PFSK-1 (cell line): ENCODE measurements around the gene PTPRO.

ENCODE experiments used
- FOXP2 ChIP-seq: optimal IDR thresholded peaks from 2 replicates; pipeline ENCODE3; 2011; ENCODE audit warnings: borderline replicate concordance, control low read depth, inconsistent platforms; ENCODE audit not compliant: insufficient read depth; ENCODE audit errors: extremely low read length, extremely low read depth
- POLR2AphosphoS5 ChIP-seq: IDR thresholded peaks from 2 replicates; pipeline ENCODE4 v1.6.1; 2012; ENCODE audit warnings: low read depth, mild to moderate bottlenecking, control low read depth, low read length, moderate library complexity
- REST ChIP-seq, 2 experiments: IDR thresholded peaks; 2 replicates each; pipeline versions ENCODE4 v1.6.1 to v1.8.0; 2011 to 2012; ENCODE audit warnings: low read depth in 2 of 2, low read length in 2 of 2, control low read depth in 1 of 2, inconsistent platforms in 1 of 2, mild to moderate bottlenecking in 1 of 2, moderate library complexity in 1 of 2; ENCODE audit not compliant: insufficient read depth in 1 of 2
- SIN3A ChIP-seq: IDR thresholded peaks from 2 replicates; pipeline ENCODE4 v1.6.1; 2012; ENCODE audit warnings: mild to moderate bottlenecking, low read length, moderate library complexity, borderline replicate concordance; ENCODE audit not compliant: insufficient read depth
- TAF1 ChIP-seq: IDR thresholded peaks from 2 replicates; pipeline ENCODE4 v1.6.1; 2012; ENCODE audit warnings: low read length, control low read depth, borderline replicate concordance; ENCODE audit not compliant: insufficient read depth

PTPRO gene

DNA sequence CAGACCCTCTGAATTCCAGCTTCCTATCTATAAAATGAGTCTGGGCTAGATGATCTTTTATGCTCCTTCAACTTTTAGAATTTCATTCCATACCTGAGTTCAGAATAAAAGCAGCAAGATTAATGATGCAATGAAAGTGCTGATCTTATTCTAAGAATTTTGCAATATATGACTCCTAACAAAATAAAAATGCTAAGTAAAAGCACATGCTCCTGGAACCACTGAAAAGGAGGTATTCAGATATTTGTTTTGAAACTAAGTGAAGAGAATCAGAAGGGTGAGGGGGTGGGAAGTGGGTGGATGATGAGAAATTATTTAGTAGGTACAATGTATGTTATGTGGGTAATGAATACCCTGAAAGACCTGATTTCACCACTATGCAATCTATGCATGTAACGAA, 216.6 kb downstream of the PTPRO start:
- TF ChIP-seq REST (IDR thresholded peaks at IDR 0.05; ENCODE audit: insufficient read depth in 1 of 2, low read depth in 2 of 2, low read length in 2 of 2) (no peak), POLR2AphosphoS5 (no peak), TAF1 (no peak)

DNA sequence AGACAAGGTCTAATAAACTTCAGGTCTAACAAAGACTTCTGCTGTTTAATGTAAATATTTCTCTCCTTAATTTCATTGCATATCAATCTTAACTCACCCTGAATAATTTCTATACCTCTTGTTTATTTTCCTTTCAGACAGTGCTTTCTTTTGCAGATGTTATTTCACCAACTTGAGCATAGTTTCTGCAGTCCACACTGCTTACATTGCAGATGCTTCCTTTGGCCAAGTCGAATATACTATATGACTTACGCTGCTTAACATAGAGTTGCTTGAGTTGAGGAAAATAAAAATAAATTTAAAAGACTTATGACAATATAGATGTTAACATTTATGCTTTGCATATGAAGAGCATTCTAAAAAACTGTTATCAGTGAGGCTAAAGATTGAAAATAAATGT, 217.7 kb downstream of the PTPRO start:
- TF ChIP-seq FOXP2 (no peak), TAF1 (no peak), SIN3A (no peak), POLR2AphosphoS5 (no peak), REST (IDR thresholded peaks at IDR 0.05; ENCODE audit: insufficient read depth in 1 of 2, low read depth in 2 of 2, low read length in 2 of 2) (no peak)

- no peak for TF ChIP-seq FOXP2
- no peak for TF ChIP-seq SIN3A
- no peak for TF ChIP-seq REST (IDR thresholded peaks at IDR 0.05; ENCODE audit: insufficient read depth in 1 of 2, low read depth in 2 of 2, low read length in 2 of 2)
- TF ChIP-seq POLR2AphosphoS5: no peak
- TF ChIP-seq TAF1: no peak
These were observed 218.2 kb downstream of the PTPRO start for GRCh38 chr12:15540469-15540872.

- no peak for TF ChIP-seq TAF1
- no peak for TF ChIP-seq POLR2AphosphoS5
- no peak for TF ChIP-seq SIN3A
- TF ChIP-seq REST (IDR thresholded peaks at IDR 0.05; ENCODE audit: insufficient read depth in 1 of 2, low read depth in 2 of 2, low read length in 2 of 2): no peak
These were observed 219.8 kb downstream of the PTPRO start for GRCh38 chr12:15541996-15542631.

DNA sequence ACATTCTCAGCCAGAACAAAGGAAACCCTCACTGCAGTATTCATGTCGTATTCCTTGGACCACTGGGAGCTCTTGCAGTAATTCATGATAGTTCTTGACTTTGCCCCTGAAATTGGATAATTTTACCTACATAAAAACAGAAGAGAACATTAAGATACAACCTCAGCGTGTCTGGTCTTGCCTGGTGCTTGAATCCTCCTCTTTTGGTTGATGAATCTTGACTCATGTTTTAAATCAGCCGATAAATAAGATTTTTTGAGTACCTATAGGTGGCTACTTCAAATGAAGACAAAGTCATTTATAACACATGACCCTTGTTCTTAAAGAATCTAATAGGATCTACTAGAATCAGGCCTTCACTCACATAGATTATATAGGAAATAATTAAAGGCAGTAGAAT, 221.0 kb downstream of the PTPRO start:
- no peak for TF ChIP-seq POLR2AphosphoS5
- TF ChIP-seq FOXP2: no peak
- TF ChIP-seq SIN3A: no peak
- no peak for TF ChIP-seq REST (IDR thresholded peaks at IDR 0.05; ENCODE audit: insufficient read depth in 1 of 2, low read depth in 2 of 2, low read length in 2 of 2)
- TF ChIP-seq TAF1: no peak
